C4-2B (cell line): ENCODE measurements around the gene FBXL20.
A peak's percentile ranks its signal among the peaks of the same experiment; 100 is the strongest.
"Not testable (repeated sequence)": the region's sequence is repeated elsewhere in the genome, so short reads cannot be mapped to it uniquely, and the experiment has no call there.

ENCODE experiments used
- H3K27ac ChIP-seq: fragments of 450-650 bp; 2 replicates; pipeline ENCODE4 v1.5.1; 2017
- ZFX ChIP-seq: fragments of 450-650 bp; IDR thresholded peaks from 2 replicates; pipeline ENCODE4 v1.6.1; 2017
- TF ChIP-seq, protein P1 (sequence below): fragments of 450-650 bp; conservative IDR thresholded peaks from 2 replicates; pipeline ENCODE4 v1.5.1; 2017; ENCODE audit warnings: mild to moderate bottlenecking

FBXL20 gene

DNA sequence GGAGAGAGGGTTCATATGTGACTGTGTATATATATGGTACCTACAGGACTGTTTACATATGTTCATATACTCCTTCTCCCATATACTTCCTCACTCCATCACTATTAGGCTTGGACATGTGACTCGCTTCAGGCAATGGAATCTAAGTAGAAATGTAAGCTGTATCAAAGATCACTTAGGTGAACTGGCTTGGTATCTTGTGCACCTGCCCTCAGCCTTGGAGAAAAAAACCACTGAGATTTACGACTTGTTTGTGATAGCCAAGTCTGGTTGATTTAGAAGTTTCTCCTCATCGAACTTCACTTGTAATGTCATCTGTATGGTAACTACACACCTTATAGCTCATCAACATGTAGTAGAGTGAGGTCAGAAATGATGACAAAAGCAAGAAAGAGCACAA lies 59.9 kb downstream of the FBXL20 start:
- TF ChIP-seq, protein P1, sequence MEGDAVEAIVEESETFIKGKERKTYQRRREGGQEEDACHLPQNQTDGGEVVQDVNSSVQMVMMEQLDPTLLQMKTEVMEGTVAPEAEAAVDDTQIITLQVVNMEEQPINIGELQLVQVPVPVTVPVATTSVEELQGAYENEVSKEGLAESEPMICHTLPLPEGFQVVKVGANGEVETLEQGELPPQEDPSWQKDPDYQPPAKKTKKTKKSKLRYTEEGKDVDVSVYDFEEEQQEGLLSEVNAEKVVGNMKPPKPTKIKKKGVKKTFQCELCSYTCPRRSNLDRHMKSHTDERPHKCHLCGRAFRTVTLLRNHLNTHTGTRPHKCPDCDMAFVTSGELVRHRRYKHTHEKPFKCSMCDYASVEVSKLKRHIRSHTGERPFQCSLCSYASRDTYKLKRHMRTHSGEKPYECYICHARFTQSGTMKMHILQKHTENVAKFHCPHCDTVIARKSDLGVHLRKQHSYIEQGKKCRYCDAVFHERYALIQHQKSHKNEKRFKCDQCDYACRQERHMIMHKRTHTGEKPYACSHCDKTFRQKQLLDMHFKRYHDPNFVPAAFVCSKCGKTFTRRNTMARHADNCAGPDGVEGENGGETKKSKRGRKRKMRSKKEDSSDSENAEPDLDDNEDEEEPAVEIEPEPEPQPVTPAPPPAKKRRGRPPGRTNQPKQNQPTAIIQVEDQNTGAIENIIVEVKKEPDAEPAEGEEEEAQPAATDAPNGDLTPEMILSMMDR: no peak
- TF ChIP-seq ZFX: no peak
- no peak overlapping the region for H3K27ac ChIP-seq

DNA sequence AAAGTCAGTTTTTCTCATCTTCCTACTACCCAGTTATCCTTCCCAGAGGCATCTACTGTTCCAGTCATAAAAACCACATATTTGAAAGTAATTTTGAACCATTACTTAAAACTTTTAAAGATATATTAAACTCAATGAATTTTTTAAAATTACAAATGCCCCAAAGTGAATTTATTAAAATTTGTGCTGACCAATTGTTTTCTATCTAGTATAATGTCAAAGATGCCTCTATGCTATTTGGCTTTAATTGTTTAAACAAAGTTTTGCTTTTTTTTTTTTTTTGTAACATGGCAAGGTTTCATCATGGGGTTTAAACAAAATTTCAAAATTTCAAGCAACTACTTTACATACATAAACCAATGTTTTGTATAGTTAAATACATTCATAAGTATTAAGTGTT lies 60.7 kb downstream of the FBXL20 start:
- TF ChIP-seq, protein P1: no peak
- no peak for TF ChIP-seq ZFX
- no peak overlapping the region for H3K27ac ChIP-seq

DNA sequence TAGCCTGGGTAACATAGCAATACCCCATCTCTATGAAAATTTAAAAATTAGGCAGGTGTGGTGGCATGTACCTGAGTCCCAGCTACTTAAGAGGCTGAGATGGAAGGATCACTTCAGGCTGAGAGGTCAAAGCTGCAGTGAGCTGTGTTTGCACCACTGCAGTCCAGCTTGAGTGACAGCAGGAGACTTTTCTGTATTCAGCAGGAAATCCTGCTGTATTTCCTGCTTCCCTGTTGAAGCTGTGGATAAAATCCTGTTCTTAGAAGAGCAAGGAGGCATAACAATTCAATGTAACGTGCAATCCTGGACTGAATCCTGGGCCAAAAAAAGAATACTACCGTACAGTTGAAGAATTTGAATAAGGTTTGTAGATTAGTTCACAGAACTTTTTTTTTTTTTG lies 62.2 kb downstream of the FBXL20 start:
- 0 out of 2 replicates have a peak overlapping the region, but pooled peaks have one; percentile 6 for H3K27ac ChIP-seq
- no peak for TF ChIP-seq ZFX
- TF ChIP-seq, protein P1: no peak

DNA sequence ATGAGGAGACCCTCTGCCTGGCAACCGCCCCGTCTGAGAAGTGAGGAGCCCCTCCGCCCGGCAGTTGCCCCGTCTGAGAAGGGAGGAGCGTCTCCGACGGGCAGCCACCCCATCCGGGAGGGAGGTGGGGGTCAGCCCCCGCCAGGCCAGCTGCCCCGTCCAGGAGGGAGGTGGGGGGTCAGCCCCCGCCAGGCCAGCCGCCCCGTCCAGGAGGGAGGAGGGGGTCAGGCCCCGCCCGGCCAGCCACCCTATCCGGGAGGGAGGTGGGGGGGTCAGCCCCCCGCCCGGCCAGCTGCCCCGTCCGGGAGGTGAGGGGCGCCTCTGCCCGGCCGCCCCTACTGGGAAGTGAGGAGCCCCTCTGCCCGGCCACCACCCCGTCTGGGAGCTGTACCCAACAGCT lies 63.8 kb downstream of the FBXL20 start:
- not testable (repeated sequence) for H3K27ac ChIP-seq

DNA sequence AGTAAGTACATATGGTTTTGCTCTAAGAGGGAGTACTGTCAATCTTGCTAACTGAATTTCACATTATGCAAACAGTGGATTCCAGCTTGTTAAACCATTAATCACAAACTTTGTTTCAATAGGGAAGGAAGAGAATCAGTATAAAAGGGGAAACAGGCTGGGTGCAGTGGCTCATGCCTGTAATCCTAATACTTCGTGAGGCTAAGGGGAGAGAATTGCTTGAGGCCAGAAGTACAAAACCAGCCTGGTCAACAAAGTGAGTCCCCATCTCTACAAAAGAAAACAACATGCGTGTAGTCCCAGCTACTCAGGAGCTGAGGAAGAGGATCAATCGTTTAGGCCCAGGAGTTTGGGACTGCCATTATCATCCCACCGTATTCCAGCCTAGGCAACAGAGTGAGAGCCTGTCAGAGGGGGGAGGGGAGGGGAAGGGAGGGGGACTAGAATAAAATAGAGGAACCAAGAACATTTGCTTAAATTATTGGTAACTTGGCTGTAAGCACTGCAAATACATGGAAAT lies 65.7 kb downstream of the FBXL20 start:
- no peak overlapping the region for H3K27ac ChIP-seq
- TF ChIP-seq, protein P1: no peak
- no peak for TF ChIP-seq ZFX

DNA sequence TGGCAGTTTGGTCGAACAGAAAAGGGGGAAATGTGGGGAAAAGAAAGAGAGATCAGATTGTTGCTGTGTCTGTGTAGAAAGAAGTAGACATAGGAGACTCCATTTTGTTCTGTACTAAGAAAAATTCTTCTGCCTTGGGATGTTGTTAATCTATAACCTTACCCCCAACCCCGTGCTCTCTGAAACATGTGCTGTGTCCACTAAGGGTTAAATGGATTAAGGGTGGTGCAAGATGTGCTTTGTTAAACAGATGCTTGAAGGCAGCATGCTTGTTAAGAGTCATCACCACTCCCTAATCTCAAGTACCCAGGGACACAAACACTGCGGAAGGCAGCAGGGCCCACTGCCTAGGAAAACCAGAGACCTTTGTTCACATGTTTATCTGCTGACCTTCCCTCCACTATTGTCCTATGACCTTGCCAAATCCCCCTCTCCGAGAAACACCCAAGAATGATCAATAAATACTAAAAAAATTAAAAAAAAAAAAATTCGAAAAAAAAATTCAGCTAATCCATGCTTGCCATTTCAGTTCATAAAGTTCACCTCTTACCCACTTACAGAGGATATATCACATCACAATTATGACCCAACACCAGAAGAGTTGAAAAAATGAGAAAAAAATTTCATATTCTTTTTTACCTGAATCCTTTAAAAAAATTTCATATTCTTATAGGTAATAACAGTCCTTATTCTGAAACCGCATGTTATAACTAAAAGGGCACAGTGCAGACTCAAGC lies 67.2 kb downstream of the FBXL20 start:
- H3K27ac ChIP-seq: not testable (repeated sequence)

DNA sequence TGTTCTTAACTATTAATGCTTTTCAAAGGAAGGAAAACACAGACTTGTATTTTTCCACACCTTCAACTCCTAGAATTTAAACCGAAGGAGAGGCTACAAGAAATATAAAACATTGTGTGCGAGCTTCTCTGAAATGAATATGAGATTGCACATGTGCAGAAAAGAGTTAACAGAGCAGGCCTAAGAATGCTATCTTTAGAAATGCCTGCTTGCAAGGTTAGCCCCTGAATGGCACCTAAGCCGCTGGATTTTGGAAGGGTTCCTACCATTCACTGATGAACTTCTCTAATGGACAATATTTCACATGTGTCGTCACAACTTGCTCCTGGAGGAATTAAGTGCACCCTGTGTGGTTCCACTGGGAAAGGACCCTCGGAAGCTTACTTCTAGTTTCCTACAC lies 69.3 kb downstream of the FBXL20 start:
- TF ChIP-seq ZFX: no peak
- TF ChIP-seq, protein P1: no peak

DNA sequence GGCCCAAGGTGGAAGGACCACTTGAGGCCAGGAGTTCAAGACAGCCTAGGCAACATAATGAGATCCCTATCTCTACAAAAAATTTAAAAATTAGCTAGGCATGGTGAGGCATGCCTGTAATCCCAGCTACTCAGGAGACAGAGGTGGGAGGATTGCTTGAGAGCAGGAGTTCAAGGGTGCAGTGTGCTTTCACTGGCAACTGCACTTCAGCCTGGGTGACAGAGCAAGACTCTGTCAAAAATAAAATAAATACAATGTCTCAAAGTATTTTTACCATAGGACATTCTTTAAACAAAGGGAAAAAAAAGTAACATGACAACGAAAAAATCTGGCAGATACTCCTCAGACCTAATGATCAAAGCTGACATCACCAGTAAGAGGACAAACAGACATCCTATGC lies 72.6 kb downstream of the FBXL20 start:
- TF ChIP-seq ZFX: no peak
- TF ChIP-seq, protein P1: no peak
- H3K27ac ChIP-seq: no peak overlapping the region

More for the DNA sequence above, 69.3 kb downstream of the FBXL20 start:
- no peak overlapping the region for H3K27ac ChIP-seq
